Activated T-cell treated with anti-CD3 and anti-CD28 coated beads for 48 hours (primary cell): ENCODE results near the gene LYPD1.

Source experiments
- DNase-seq: peaks from one replicate; pipeline ENCODE4 v3.0.0-alpha.2; 2020; ENCODE audit warnings: low read depth

LYPD1 gene

GRCh38 chr2:132668189-132668823 is 1.7 kb downstream of the LYPD1 start:
- no peak for DNase-seq

GRCh38 chr2:132667706-132668105 is 2.3 kb downstream of the LYPD1 start:
- no peak for DNase-seq

- no peak for DNase-seq
Measured at GRCh38 chr2:132665401-132666140, 4.4 kb downstream of the LYPD1 start.

- DNase-seq, result no peak
Measured at GRCh38 chr2:132664096-132664495, 5.9 kb downstream of the LYPD1 start.

- DNase-seq, result no peak
Measured at GRCh38 chr2:132662732-132663131, 7.3 kb downstream of the LYPD1 start.

GRCh38 chr2:132659331-132659730 is 10.7 kb downstream of the LYPD1 start:
- no peak for DNase-seq

GRCh38 chr2:132656266-132656975 is 13.6 kb downstream of the LYPD1 start:
- DNase-seq, result no peak

GRCh38 chr2:132654968-132655367 is 15.0 kb downstream of the LYPD1 start:
- no peak for DNase-seq

GRCh38 chr2:132654335-132654734 is 15.7 kb downstream of the LYPD1 start:
- no peak for DNase-seq

- DNase-seq, result no peak
Measured at GRCh38 chr2:132652474-132652873, 17.5 kb downstream of the LYPD1 start.

- DNase-seq, result no peak
Measured at GRCh38 chr2:132651115-132652045, 18.6 kb downstream of the LYPD1 start.

- no peak for DNase-seq
Measured at GRCh38 chr2:132646540-132647108, 23.4 kb downstream of the LYPD1 start.

GRCh38 chr2:132645722-132646539 is 24.1 kb downstream of the LYPD1 start:
- no peak for DNase-seq

GRCh38 chr2:132645176-132645575 is 24.8 kb downstream of the LYPD1 start:
- no peak for DNase-seq

GRCh38 chr2:132642415-132642814 is 27.6 kb downstream of the LYPD1 start:
- DNase-seq, result no peak

- no peak for DNase-seq
Measured at GRCh38 chr2:132641819-132642218, 28.2 kb downstream of the LYPD1 start.

GRCh38 chr2:132640116-132640515 is 29.9 kb downstream of the LYPD1 start:
- DNase-seq, result no peak

- no peak for DNase-seq
Measured at GRCh38 chr2:132638313-132639040, 31.5 kb downstream of the LYPD1 start.

GRCh38 chr2:132636346-132636745 is 33.7 kb downstream of the LYPD1 start:
- no peak for DNase-seq

GRCh38 chr2:132633635-132634034 is 36.4 kb downstream of the LYPD1 start:
- no peak for DNase-seq
